HG03342 (cell line): Measurements from ENCODE around the gene TFEB.

Experiments used
- ATAC-seq: cut with Tn5 transposase; IDR thresholded peaks from one replicate; pipeline ENCODE4 v1.9.1; 2021; ENCODE audit warnings: mild to moderate bottlenecking, moderate library complexity; ENCODE audit not compliant: unreplicated experiment

TFEB gene

GRCh38 chr6:41655176-41655575, 80.2 kb downstream of the TFEB start:
- no peak for ATAC-seq

GRCh38 chr6:41654698-41655151, 80.7 kb downstream of the TFEB start:
- ATAC-seq = no peak

GRCh38 chr6:41654151-41654697, 81.2 kb downstream of the TFEB start:
- ATAC-seq = no peak

GRCh38 chr6:41653691-41654090, 81.7 kb downstream of the TFEB start:
- ATAC-seq = no peak

- no peak for ATAC-seq
These were observed 82.3 kb downstream of the TFEB start for GRCh38 chr6:41652866-41653652.

GRCh38 chr6:41651962-41652657, 83.3 kb downstream of the TFEB start:
- no peak for ATAC-seq

GRCh38 chr6:41651246-41651961, 84.0 kb downstream of the TFEB start:
- ATAC-seq = no peak

GRCh38 chr6:41650120-41650519, 85.3 kb downstream of the TFEB start:
- no peak for ATAC-seq

- no peak for ATAC-seq
These were observed 85.8 kb downstream of the TFEB start for GRCh38 chr6:41649596-41649995.

GRCh38 chr6:41648921-41649320, 86.5 kb downstream of the TFEB start:
- ATAC-seq = no peak

- no peak for ATAC-seq
These were observed 87.3 kb downstream of the TFEB start for GRCh38 chr6:41648070-41648585.

- no peak for ATAC-seq
These were observed 88.3 kb downstream of the TFEB start for GRCh38 chr6:41647061-41647511.

- no peak for ATAC-seq
These were observed 89.2 kb downstream of the TFEB start for GRCh38 chr6:41646026-41646795.

GRCh38 chr6:41645007-41645618, 90.3 kb downstream of the TFEB start:
- ATAC-seq = no peak

- no peak for ATAC-seq
These were observed 91.0 kb downstream of the TFEB start for GRCh38 chr6:41644297-41644879.

- ATAC-seq = no peak
These were observed 91.5 kb downstream of the TFEB start for GRCh38 chr6:41643899-41644269.

- ATAC-seq = no peak
These were observed 92.2 kb downstream of the TFEB start for GRCh38 chr6:41642960-41643898.
